Trophoblast cell (in vitro differentiated cells and primary cell): ENCODE data around the gene SBF2.

Experiments
- DNase-seq, 2 donors: peaks; one replicate each; pipeline ENCODE4 v3.0.0-alpha.2; 2016
- H2AFZ ChIP-seq: 2 replicates; pipeline ENCODE4 v1.6.1; 2013; ENCODE audit warnings: low read length, moderate library complexity, mild to moderate bottlenecking; ENCODE audit not compliant: insufficient read depth, poor library complexity
- H2AK5ac ChIP-seq: 2 replicates; pipeline ENCODE4 v1.6.1; 2013; ENCODE audit warnings: mild to moderate bottlenecking, low read length
- H2BK120ac ChIP-seq: 2 replicates; pipeline ENCODE4 v1.6.1; 2013; ENCODE audit warnings: low read length, mild to moderate bottlenecking, moderate library complexity; ENCODE audit not compliant: insufficient read depth, poor library complexity
- H2BK12ac ChIP-seq: 2 replicates; pipeline ENCODE4 v1.6.1; 2013; ENCODE audit warnings: mild to moderate bottlenecking, low read length, moderate library complexity
- H2BK5ac ChIP-seq: 2 replicates; pipeline ENCODE4 v1.6.1; 2013; ENCODE audit warnings: low read length, low read depth, moderate library complexity, mild to moderate bottlenecking; ENCODE audit not compliant: poor library complexity
- H3K14ac ChIP-seq: 2 replicates; pipeline ENCODE4 v1.6.1; 2013; ENCODE audit warnings: mild to moderate bottlenecking, low read length
- H3K18ac ChIP-seq: 2 replicates; pipeline ENCODE4 v1.6.1; 2013; ENCODE audit warnings: mild to moderate bottlenecking, low read length
- H3K23ac ChIP-seq: 2 replicates; pipeline ENCODE4 v1.6.1; 2013; ENCODE audit warnings: low read length
- H3K27ac ChIP-seq: 2 replicates; pipeline ENCODE4 v1.5.1; 2013; ENCODE audit warnings: low read depth, mild to moderate bottlenecking, inconsistent platforms, low read length, moderate library complexity
- H3K27me3 ChIP-seq: 2 replicates; pipeline ENCODE4 v1.6.1; 2013; ENCODE audit warnings: inconsistent platforms, mild to moderate bottlenecking, low read length, moderate library complexity; ENCODE audit not compliant: insufficient read depth
- H3K36me3 ChIP-seq, 2 experiments: 1 replicate in 1 of 2; 2 replicates in 1 of 2; pipeline ENCODE4 v1.6.1; 2013; ENCODE audit warnings: low read length in 2 of 2, mild to moderate bottlenecking in 2 of 2, moderate library complexity in 1 of 2; ENCODE audit not compliant: insufficient read depth in 2 of 2, control insufficient read depth in 1 of 2
- H3K4ac ChIP-seq: 2 replicates; pipeline ENCODE4 v1.6.1; 2013; ENCODE audit warnings: low read depth, mild to moderate bottlenecking, low read length, moderate library complexity
- H3K4me1 ChIP-seq, 2 experiments: 1 replicate in 1 of 2; 2 replicates in 1 of 2; pipeline ENCODE4 v1.6.1; 2013; ENCODE audit warnings: low read length in 2 of 2, mild to moderate bottlenecking in 2 of 2, moderate library complexity in 1 of 2; ENCODE audit not compliant: insufficient read depth in 2 of 2, control insufficient read depth in 1 of 2
- H3K4me2 ChIP-seq: 2 replicates; pipeline ENCODE4 v1.6.1; 2013; ENCODE audit warnings: inconsistent platforms, mild to moderate bottlenecking, low read length, moderate library complexity
- H3K4me3 ChIP-seq: 2 replicates; pipeline ENCODE4 v1.5.1; 2013; ENCODE audit warnings: mild to moderate bottlenecking, low read depth, low read length, inconsistent platforms
- H3K79me1 ChIP-seq: one replicate; pipeline ENCODE4 v1.6.1; 2013; ENCODE audit warnings: low read length
- H3K79me2 ChIP-seq: 2 replicates; pipeline ENCODE4 v1.6.1; 2013; ENCODE audit warnings: low read length, mild to moderate bottlenecking; ENCODE audit not compliant: control insufficient read depth, insufficient read depth, poor library complexity
- H3K9ac ChIP-seq: 2 replicates; pipeline ENCODE4 v1.6.1; 2013; ENCODE audit warnings: mild to moderate bottlenecking, low read length
- H3K9me3 ChIP-seq: 2 replicates; pipeline ENCODE4 v1.6.1; 2013; ENCODE audit warnings: low read depth, mild to moderate bottlenecking, control low read depth, inconsistent platforms, low read length; ENCODE audit not compliant: insufficient read depth
- H4K12ac ChIP-seq: 2 replicates; pipeline ENCODE4 v1.6.1; 2013; ENCODE audit warnings: low read depth, mild to moderate bottlenecking, low read length, moderate library complexity
- H4K8ac ChIP-seq: 2 replicates; pipeline ENCODE4 v1.6.1; 2013; ENCODE audit warnings: low read depth, mild to moderate bottlenecking, low read length, moderate library complexity
- H4K91ac ChIP-seq: one replicate; pipeline ENCODE4 v1.6.1; 2013; ENCODE audit warnings: low read depth, mild to moderate bottlenecking, low read length, moderate library complexity
- WGBS: extraction: QIAGEN DNeasy Blood & Tissue Kit; methylation state at CpG from one replicate; pipeline ENCODE4 v1.1.7; 2013; ENCODE audit warnings: missing lambda C conversion rate; ENCODE audit not compliant: insufficient read length, insufficient coverage; ENCODE audit errors: extremely low coverage; 5-methylcytosine and 5-hydroxymethylcytosine counted together

Gene SBF2

DNA sequence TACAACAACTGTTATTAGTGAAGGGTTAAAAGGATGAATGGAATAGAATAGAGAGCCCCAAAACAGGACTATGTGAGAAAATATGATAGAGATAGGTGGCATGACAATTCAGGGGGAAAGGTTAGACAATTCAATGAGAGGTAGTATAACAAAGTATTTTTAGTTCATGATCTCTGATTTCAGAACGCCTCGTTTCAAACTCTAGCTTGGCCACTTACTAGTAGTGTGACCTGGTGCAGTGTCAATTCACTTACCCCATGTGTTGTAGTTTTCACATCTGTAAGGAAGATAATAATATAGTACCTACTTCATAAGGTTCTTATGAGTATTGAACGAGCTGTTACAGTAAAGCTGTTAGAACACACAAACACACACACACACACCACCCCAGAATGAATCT, 322.1 kb downstream of the SBF2 start:
- H3K4ac ChIP-seq = no peak overlapping the region
- no peak overlapping the region for H3K9ac ChIP-seq
- no peaks in the 10 kb centered on the region for H3K36me3 ChIP-seq
- H3K27ac ChIP-seq = no peak overlapping the region
- H3K18ac ChIP-seq = no peak overlapping the region
- H3K4me3 ChIP-seq = no peak overlapping the region
- H2BK120ac ChIP-seq = no peak overlapping the region
- no peak overlapping the region for H3K23ac ChIP-seq
- no peaks in the 10 kb centered on the region for H3K27me3 ChIP-seq
- no peak overlapping the region for H2BK12ac ChIP-seq
- H3K14ac ChIP-seq = no peak overlapping the region
- H2BK5ac ChIP-seq = no peak overlapping the region
- no peak overlapping the region for H4K12ac ChIP-seq
- no peak overlapping the region for H4K91ac ChIP-seq
- H3K79me1 ChIP-seq = no peaks in the 10 kb centered on the region
- H3K79me2 ChIP-seq = no peaks in the 10 kb centered on the region
- H2AFZ ChIP-seq = no peak overlapping the region
- H3K4me2 ChIP-seq = no peak overlapping the region
- H2AK5ac ChIP-seq = no peak overlapping the region
- no peak overlapping the region for H4K8ac ChIP-seq
- no peak for DNase-seq
- H3K4me1 ChIP-seq = no peaks in the 10 kb centered on the region
- WGBS = no CpG with 5 or more reads among the region's 3 CpGs
- no peaks in the 10 kb centered on the region for H3K9me3 ChIP-seq

DNA sequence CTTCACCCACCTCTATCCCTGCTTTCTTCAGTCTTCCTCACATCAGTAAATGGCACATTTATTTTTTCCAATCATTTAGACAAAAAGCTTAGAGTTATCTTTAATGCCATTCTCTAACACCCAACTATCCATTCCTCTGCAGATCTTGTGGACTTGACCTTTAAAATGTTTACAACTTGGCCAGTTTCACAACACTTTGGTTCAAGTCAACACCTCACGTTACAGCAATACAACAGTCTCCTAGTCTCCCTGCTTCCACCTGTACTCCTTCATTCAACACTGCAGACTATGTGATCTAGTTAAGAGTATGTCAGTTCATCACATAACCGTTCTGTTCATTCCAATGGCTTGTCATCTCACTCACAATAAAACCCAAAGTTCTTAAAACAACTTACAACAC, 325.0 kb downstream of the SBF2 start:
- no peak overlapping the region for H3K18ac ChIP-seq
- H3K4me1 ChIP-seq = no peaks in the 10 kb centered on the region
- H3K27me3 ChIP-seq = no peaks in the 10 kb centered on the region
- no peak overlapping the region for H3K27ac ChIP-seq
- no peak overlapping the region for H4K8ac ChIP-seq
- no peak for DNase-seq
- H4K91ac ChIP-seq = no peak overlapping the region
- H3K9me3 ChIP-seq = no peaks in the 10 kb centered on the region
- H3K14ac ChIP-seq = no peak overlapping the region
- H3K79me2 ChIP-seq = no peaks in the 10 kb centered on the region
- H2AK5ac ChIP-seq = no peak overlapping the region
- H2BK12ac ChIP-seq = no peak overlapping the region
- no peak overlapping the region for H4K12ac ChIP-seq
- no peak overlapping the region for H2BK5ac ChIP-seq
- no peak overlapping the region for H3K4ac ChIP-seq
- no peak overlapping the region for H3K9ac ChIP-seq
- no peak overlapping the region for H2BK120ac ChIP-seq
- no peak overlapping the region for H3K23ac ChIP-seq
- no CpG with 5 or more reads among the region's 2 CpGs for WGBS
- H3K36me3 ChIP-seq = no peaks in the 10 kb centered on the region
- no peak overlapping the region for H2AFZ ChIP-seq
- H3K79me1 ChIP-seq = no peaks in the 10 kb centered on the region
- no peak overlapping the region for H3K4me3 ChIP-seq
- no peak overlapping the region for H3K4me2 ChIP-seq

GRCh38 chr11:9962722-9963121, 331.3 kb downstream of the SBF2 start:
- H3K79me2 ChIP-seq = no peaks in the 10 kb centered on the region
- no peak overlapping the region for H2BK120ac ChIP-seq
- no peaks in the 10 kb centered on the region for H3K27me3 ChIP-seq
- H3K27ac ChIP-seq = no peak overlapping the region
- no peak overlapping the region for H3K14ac ChIP-seq
- H3K18ac ChIP-seq = no peak overlapping the region
- H2AFZ ChIP-seq = no peak overlapping the region
- no peak overlapping the region for H3K9ac ChIP-seq
- no peak overlapping the region for H4K91ac ChIP-seq
- H3K79me1 ChIP-seq = no peaks in the 10 kb centered on the region
- no peak overlapping the region for H4K8ac ChIP-seq
- no peak overlapping the region for H2BK12ac ChIP-seq
- peaks cover 7 to 14% of the 10 kb centered on the region in 2 experiments for H3K36me3 ChIP-seq
- no peak overlapping the region for H2BK5ac ChIP-seq
- no peak overlapping the region for H3K4ac ChIP-seq
- no peak overlapping the region for H4K12ac ChIP-seq
- no peak overlapping the region for H3K4me2 ChIP-seq
- no peak overlapping the region for H2AK5ac ChIP-seq
- no peaks in the 10 kb centered on the region for H3K9me3 ChIP-seq
- no peak overlapping the region for H3K23ac ChIP-seq
- DNase-seq = no peak
- H3K4me1 ChIP-seq = no peaks in the 10 kb centered on the region
- no peak overlapping the region for H3K4me3 ChIP-seq

GRCh38 chr11:9957072-9957471, 336.9 kb downstream of the SBF2 start:
- Histone ChIP-seq H3K4me2 (no peak overlapping the region), H2AK5ac (no peak overlapping the region), H2AFZ (no peak overlapping the region), H3K14ac (no peak overlapping the region), H2BK12ac (no peak overlapping the region), H4K91ac (no peak overlapping the region), H3K79me1 (no peaks in the 10 kb centered on the region), H2BK120ac (no peak overlapping the region), H3K27me3 (no peaks in the 10 kb centered on the region), H3K4me1 (peaks cover 0 to under 1% of the 10 kb centered on the region in 2 experiments), H4K8ac (no peak overlapping the region), H4K12ac (no peak overlapping the region), H3K4ac (no peak overlapping the region), H3K9ac (no peak overlapping the region), H3K9me3 (no peaks in the 10 kb centered on the region), H3K79me2 (no peaks in the 10 kb centered on the region), H3K36me3 (peaks cover 4 to 11% of the 10 kb centered on the region in 2 experiments), H3K23ac (no peak overlapping the region), H3K18ac (no peak overlapping the region), H3K27ac (no peak overlapping the region), H2BK5ac (no peak overlapping the region), H3K4me3 (no peak overlapping the region)
- WGBS = no CpG with 5 or more reads among the region's 4 CpGs
- DNase-seq = no peak
